Thoracic aorta endothelial cell (primary cell): ENCODE results near the gene NR4A3. TPM values are rescaled to one million over a fixed set of nuclear protein-coding genes. Genes with fewer than 3 reads are reported as not detected.

Source experiments
- total RNA-seq: library from RNA; depleted of rRNA; stranded (reverse); fragments of >200 nt; gene quantifications from 2 replicates; pipeline ENCODE4 v1.2.3, GENCODE V29; 2012

The NR4A3 gene
- under 0.01 and 0.07 TPM in 2 replicates for total RNA-seq

DNA sequence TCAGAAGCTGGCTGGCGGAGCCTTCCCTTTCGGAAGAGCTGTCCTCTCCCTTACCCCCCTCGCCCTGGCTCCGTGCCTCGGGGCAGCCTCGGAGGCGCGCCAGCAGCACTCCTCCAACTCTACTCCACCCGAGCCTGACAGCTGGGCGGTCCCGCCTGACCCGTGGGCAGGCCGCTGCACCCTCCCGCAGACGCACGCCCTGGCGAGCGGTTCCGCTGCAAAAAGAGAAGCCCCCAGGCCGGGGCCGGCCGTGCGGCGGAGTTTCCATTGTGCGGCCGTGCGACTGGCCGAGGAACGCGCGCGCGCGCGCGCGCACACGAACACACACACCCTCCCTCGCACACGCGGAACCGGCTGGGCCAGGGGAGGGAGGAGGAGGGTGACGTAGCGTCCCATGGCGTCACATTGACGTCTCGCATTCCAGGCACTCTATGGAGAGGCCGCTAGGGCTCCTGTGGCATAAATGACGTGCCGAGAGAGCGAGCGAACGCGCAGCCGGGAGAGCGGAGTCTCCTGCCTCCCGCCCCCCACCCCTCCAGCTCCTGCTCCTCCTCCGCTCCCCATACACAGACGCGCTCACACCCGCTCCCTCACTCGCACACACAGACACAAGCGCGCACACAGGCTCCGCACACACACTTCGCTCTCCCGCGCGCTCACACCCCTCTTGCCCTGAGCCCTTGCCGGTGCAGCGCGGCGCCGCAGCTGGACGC is at the start of gene NR4A3:
Gene NR4A3, plus strand, starts transcription at position 490 of the 713 bp plus-strand sequence. CDS start 6,158 bp downstream, outside the sequence.

GRCh38 chr9:99906403-99907207 is 84.9 kb downstream of the NR4A3 start, which contains the start of gene STX17:
TSS of gene STX17 (plus strand) at chr9:99906654. CDS start at chr9:99915240, 8,586 bp downstream.

Other genes with a start within 250 kb of the NR4A3 start
- 19.9 and 26.9 TPM in 2 replicates for gene STX17, start 84.8 kb downstream of the NR4A3 start, total RNA-seq